Fibroblast of lung (primary cell): ENCODE measurements around the gene EME1.

Source experiments
- EZH2 ChIP-seq: IDR thresholded peaks from 2 replicates; pipeline ENCODE4 v1.5.1; 2012; ENCODE audit warnings: low read length, control low read depth, mild to moderate bottlenecking; ENCODE audit errors: missing control alignments
- TF ChIP-seq, protein P1 (sequence below), 2 donors: IDR thresholded peaks in 1 of 2; conservative IDR thresholded peaks in 1 of 2; 1 replicate in 1 of 2; 2 replicates in 1 of 2; pipeline ENCODE4 v1.5.1; 2011 to 2012; ENCODE audit warnings: low read length in 2 of 2, control low read depth in 1 of 2, inconsistent platforms in 1 of 2, low read depth in 1 of 2, mild to moderate bottlenecking in 1 of 2

DNA sequence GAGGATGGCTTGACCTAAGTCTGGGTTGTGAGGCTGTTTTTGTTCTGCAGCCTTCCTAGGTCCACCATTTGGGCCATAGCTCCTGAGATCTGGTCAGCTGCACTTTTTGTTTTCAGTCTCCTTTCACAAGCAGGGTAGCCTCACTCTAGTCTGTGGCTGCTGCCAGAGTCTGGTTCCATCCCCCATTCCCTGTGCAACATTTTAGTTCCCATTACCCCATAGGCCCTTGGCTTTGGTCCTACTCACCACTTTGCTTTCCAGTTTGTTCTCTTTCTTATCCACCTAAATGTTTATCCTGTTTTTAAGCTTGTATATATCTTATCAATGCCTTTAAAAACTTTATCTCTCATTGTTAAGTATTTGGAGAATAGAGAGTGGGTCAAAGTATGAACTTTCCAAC is 33.6 kb upstream of the EME1 start:
- TF ChIP-seq, protein P1, sequence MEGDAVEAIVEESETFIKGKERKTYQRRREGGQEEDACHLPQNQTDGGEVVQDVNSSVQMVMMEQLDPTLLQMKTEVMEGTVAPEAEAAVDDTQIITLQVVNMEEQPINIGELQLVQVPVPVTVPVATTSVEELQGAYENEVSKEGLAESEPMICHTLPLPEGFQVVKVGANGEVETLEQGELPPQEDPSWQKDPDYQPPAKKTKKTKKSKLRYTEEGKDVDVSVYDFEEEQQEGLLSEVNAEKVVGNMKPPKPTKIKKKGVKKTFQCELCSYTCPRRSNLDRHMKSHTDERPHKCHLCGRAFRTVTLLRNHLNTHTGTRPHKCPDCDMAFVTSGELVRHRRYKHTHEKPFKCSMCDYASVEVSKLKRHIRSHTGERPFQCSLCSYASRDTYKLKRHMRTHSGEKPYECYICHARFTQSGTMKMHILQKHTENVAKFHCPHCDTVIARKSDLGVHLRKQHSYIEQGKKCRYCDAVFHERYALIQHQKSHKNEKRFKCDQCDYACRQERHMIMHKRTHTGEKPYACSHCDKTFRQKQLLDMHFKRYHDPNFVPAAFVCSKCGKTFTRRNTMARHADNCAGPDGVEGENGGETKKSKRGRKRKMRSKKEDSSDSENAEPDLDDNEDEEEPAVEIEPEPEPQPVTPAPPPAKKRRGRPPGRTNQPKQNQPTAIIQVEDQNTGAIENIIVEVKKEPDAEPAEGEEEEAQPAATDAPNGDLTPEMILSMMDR (conservative IDR thresholded peaks at IDR 0.05 in 1 of 2, IDR thresholded peaks at IDR 0.05 in 1 of 2; ENCODE audit: low read depth in 1 of 2, low read length in 2 of 2): no peak
- TF ChIP-seq EZH2: no peak
